Measurements from ENCODE around the gene SPDYE2.
"Not testable (repeated sequence)": the region's sequence is repeated elsewhere in the genome, so short reads cannot be mapped to it uniquely, and the experiment has no call there.

DNA sequence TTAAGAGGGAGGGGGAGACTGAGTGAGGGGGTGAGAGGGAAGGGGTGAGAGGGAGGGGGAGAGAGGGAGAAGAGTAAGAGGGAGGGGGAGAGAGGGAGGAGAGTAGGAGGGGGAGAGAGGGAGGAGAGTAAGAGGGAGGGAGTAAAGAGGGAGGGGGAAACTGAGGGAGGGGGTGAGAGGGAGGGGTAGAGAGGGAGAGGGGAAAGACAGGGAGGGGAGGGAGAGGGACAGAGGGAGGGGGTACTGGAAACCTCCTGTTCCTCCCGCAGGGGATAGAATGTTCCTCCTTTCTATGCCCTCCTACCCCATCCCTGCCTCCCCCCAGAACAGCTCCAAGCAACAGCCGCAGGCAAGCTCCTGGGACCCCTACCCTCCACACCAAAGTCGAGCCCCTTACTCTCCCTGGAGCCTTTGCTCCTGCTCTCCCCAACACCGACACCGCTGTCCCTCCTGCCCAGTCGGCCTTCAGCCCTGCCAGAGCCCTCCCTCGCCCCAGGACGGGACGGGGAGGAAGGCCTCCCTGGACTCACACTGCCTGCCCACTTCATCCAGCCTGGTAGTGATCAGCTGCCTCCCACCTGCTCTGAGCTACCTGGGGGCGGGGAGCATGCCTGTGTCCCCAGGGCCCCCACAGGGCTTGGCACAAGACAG lies 60.8 kb downstream of the SPDYE2 start:
- TF ChIP-seq, protein P1, sequence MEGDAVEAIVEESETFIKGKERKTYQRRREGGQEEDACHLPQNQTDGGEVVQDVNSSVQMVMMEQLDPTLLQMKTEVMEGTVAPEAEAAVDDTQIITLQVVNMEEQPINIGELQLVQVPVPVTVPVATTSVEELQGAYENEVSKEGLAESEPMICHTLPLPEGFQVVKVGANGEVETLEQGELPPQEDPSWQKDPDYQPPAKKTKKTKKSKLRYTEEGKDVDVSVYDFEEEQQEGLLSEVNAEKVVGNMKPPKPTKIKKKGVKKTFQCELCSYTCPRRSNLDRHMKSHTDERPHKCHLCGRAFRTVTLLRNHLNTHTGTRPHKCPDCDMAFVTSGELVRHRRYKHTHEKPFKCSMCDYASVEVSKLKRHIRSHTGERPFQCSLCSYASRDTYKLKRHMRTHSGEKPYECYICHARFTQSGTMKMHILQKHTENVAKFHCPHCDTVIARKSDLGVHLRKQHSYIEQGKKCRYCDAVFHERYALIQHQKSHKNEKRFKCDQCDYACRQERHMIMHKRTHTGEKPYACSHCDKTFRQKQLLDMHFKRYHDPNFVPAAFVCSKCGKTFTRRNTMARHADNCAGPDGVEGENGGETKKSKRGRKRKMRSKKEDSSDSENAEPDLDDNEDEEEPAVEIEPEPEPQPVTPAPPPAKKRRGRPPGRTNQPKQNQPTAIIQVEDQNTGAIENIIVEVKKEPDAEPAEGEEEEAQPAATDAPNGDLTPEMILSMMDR (IDR thresholded peaks at IDR 0.05): not testable (repeated sequence)
- not testable (repeated sequence) for TF ChIP-seq EZH2 (IDR thresholded peaks at IDR 0.05)

All from neural progenitor cell (in vitro differentiated cells).